Effector memory CD8-positive, alpha-beta T cell (primary cell): Measurements from ENCODE around the gene OR7A5.

Experiments
- ATAC-seq: fragments of 150-1000 bp; cut with Tn5 transposase; replicated peaks from 2 replicates; pipeline ENCODE4 v1.10.0; 2021; ENCODE audit warnings: mild to moderate bottlenecking, moderate library complexity
- DNase-seq, 3 experiments: peaks; one replicate each; pipeline ENCODE4 v3.0.0; 2021
- H3K27ac Mint-ChIP-seq, 2 donors: one replicate each; pipeline ENCODE4 v1.8.0; 2022; ENCODE audit warnings: mild to moderate bottlenecking in 2 of 2, mixed read lengths in 2 of 2, moderate library complexity in 2 of 2
- H3K27me3 Mint-ChIP-seq, 2 donors: one replicate each; pipeline ENCODE4 v1.8.0; 2022; ENCODE audit warnings: mixed read lengths in 2 of 2
- H3K36me3 Mint-ChIP-seq: one replicate; pipeline ENCODE4 v1.8.0; 2022; ENCODE audit warnings: mild to moderate bottlenecking, moderate library complexity, mixed read lengths; ENCODE audit not compliant: insufficient read depth
- H3K4me1 Mint-ChIP-seq, 2 donors: one replicate each; pipeline ENCODE4 v1.8.0; 2022; ENCODE audit warnings: low read depth in 2 of 2, mixed read lengths in 2 of 2
- H3K4me3 Mint-ChIP-seq, 2 donors: one replicate each; pipeline ENCODE4 v1.8.0; 2022; ENCODE audit warnings: mild to moderate bottlenecking in 2 of 2, mixed read lengths in 2 of 2, moderate library complexity in 2 of 2
- H3K9me3 Mint-ChIP-seq, 2 donors: one replicate each; pipeline ENCODE4 v1.8.0; 2022; ENCODE audit warnings: mixed read lengths in 2 of 2
- total RNA-seq, 9 experiments: gene quantifications; one replicate each; lab custom pipeline; 2026; lab: John Stamatoyannopoulos, UW

Gene OR7A5
- total RNA-seq: 0 to 0.07 (median 0) reads per million in 9 experiments

- Mint-ChIP-seq H3K9me3 (no peaks in the 10 kb centered on the region), H3K4me3 (no peak within 1 kb of the TSS), H3K4me1 (no peaks in the 10 kb centered on the region), H3K36me3 (no peaks in the 10 kb centered on the region), H3K27me3 (peaks cover 24 to 55% of the 10 kb centered on the region in 2 donors), H3K27ac (no peak within 1 kb of the TSS)
- DNase-seq (no peak), ATAC-seq (no peak)
These were observed at the start of gene OR7A5, which contains the start of gene OR7C1 for GRCh38 chr19:14835011-14835410. Gene OR7A5, minus strand, starts transcription at chr19:14835185. Its CDS starts 6,944 bp downstream, at chr19:14828241. Gene OR7C1, minus strand, starts transcription at chr19:14835185. Its CDS starts 35,049 bp downstream, at chr19:14800136.

- Mint-ChIP-seq H3K4me3 (no peak overlapping the region), H3K27ac (no peak overlapping the region), H3K9me3 (no peaks in the 10 kb centered on the region), H3K36me3 (no peaks in the 10 kb centered on the region), H3K4me1 (no peaks in the 10 kb centered on the region), H3K27me3 (peaks cover 48 to 69% of the 10 kb centered on the region in 2 donors)
- no peak for ATAC-seq
- DNase-seq: no peak
These were observed 36.7 kb upstream of the OR7A5 start for GRCh38 chr19:14871619-14872230.

- ATAC-seq (no peak), DNase-seq (no peak)
- H3K27ac Mint-ChIP-seq: no peak overlapping the region
- no peaks in the 10 kb centered on the region for H3K36me3 Mint-ChIP-seq
- peaks cover 43 to 74% of the 10 kb centered on the region in 2 donors for H3K27me3 Mint-ChIP-seq
- H3K4me1 Mint-ChIP-seq: no peaks in the 10 kb centered on the region
- no peak overlapping the region for H3K4me3 Mint-ChIP-seq
- H3K9me3 Mint-ChIP-seq: no peaks in the 10 kb centered on the region
These were observed 33.5 kb upstream of the OR7A5 start for GRCh38 chr19:14868497-14868896.

GRCh38 chr19:14848822-14849221, 13.8 kb upstream of the OR7A5 start, which contains the start of gene OR7A10:
Gene OR7A10, minus strand, starts transcription at chr19:14848922. Its CDS starts 7,045 bp downstream, at chr19:14841877.
- DNase-seq (no peak), ATAC-seq (no peak)
- no peaks in the 10 kb centered on the region for H3K4me1 Mint-ChIP-seq
- peaks cover 0 to 2% of the 10 kb centered on the region in 2 donors for H3K9me3 Mint-ChIP-seq
- no peak within 1 kb of the TSS for H3K4me3 Mint-ChIP-seq
- no peak within 1 kb of the TSS for H3K27ac Mint-ChIP-seq
- H3K36me3 Mint-ChIP-seq: no peaks in the 10 kb centered on the region
- peaks cover 49 to 65% of the 10 kb centered on the region in 2 donors for H3K27me3 Mint-ChIP-seq

- no peak for ATAC-seq
- no peaks in the 10 kb centered on the region for H3K4me1 Mint-ChIP-seq
- no peak for DNase-seq
- H3K36me3 Mint-ChIP-seq: no peaks in the 10 kb centered on the region
- H3K27me3 Mint-ChIP-seq: peaks cover 49 to 70% of the 10 kb centered on the region in 2 donors
- peaks cover 0 to 2% of the 10 kb centered on the region in 2 donors for H3K9me3 Mint-ChIP-seq
- no peak overlapping the region for H3K4me3 Mint-ChIP-seq
- no peak overlapping the region for H3K27ac Mint-ChIP-seq
These were observed 8.6 kb upstream of the OR7A5 start for GRCh38 chr19:14843578-14843977.

GRCh38 chr19:14843169-14843568, 8.2 kb upstream of the OR7A5 start:
- Mint-ChIP-seq H3K36me3 (no peaks in the 10 kb centered on the region), H3K27ac (no peak overlapping the region), H3K27me3 (peaks cover 45 to 66% of the 10 kb centered on the region in 2 donors), H3K4me1 (no peaks in the 10 kb centered on the region), H3K4me3 (no peak overlapping the region), H3K9me3 (peaks cover 0 to 2% of the 10 kb centered on the region in 2 donors)
- ATAC-seq (no peak), DNase-seq (no peak)

- Mint-ChIP-seq H3K27me3 (peaks cover 46 to 78% of the 10 kb centered on the region in 2 donors), H3K4me3 (no peak overlapping the region), H3K9me3 (no peaks in the 10 kb centered on the region), H3K27ac (no peak overlapping the region), H3K36me3 (no peaks in the 10 kb centered on the region), H3K4me1 (no peaks in the 10 kb centered on the region)
- ATAC-seq (no peak), DNase-seq (no peak)
These were observed 5.2 kb upstream of the OR7A5 start for GRCh38 chr19:14840206-14840605.

- H3K27me3 Mint-ChIP-seq: peaks cover 32 to 68% of the 10 kb centered on the region in 2 donors
- no peaks in the 10 kb centered on the region for H3K4me1 Mint-ChIP-seq
- no peak overlapping the region for H3K4me3 Mint-ChIP-seq
- ATAC-seq: no peak
- no peaks in the 10 kb centered on the region for H3K36me3 Mint-ChIP-seq
- no peak for DNase-seq
- H3K27ac Mint-ChIP-seq: no peak overlapping the region
- H3K9me3 Mint-ChIP-seq: no peaks in the 10 kb centered on the region
These were observed 2.4 kb upstream of the OR7A5 start for GRCh38 chr19:14837391-14837790.

- H3K36me3 Mint-ChIP-seq: no peaks in the 10 kb centered on the region
- peaks cover 50 to 71% of the 10 kb centered on the region in 2 donors for H3K27me3 Mint-ChIP-seq
- H3K4me1 Mint-ChIP-seq: no peaks in the 10 kb centered on the region
- no peak for DNase-seq
- H3K4me3 Mint-ChIP-seq: no peak overlapping the region
- no peak for ATAC-seq
- no peak overlapping the region for H3K27ac Mint-ChIP-seq
- no peaks in the 10 kb centered on the region for H3K9me3 Mint-ChIP-seq
These were observed 4.3 kb downstream of the OR7A5 start for GRCh38 chr19:14830702-14831101.

GRCh38 chr19:14826006-14826405, 9.0 kb downstream of the OR7A5 start:
- no peaks in the 10 kb centered on the region for H3K9me3 Mint-ChIP-seq
- H3K27ac Mint-ChIP-seq: no peak overlapping the region
- H3K36me3 Mint-ChIP-seq: no peaks in the 10 kb centered on the region
- no peak overlapping the region for H3K4me3 Mint-ChIP-seq
- DNase-seq (no peak), ATAC-seq (no peak)
- H3K27me3 Mint-ChIP-seq: peaks cover 68 to 95% of the 10 kb centered on the region in 2 donors
- H3K4me1 Mint-ChIP-seq: no peaks in the 10 kb centered on the region

GRCh38 chr19:14821937-14822336, 13.0 kb downstream of the OR7A5 start:
- Mint-ChIP-seq H3K36me3 (no peaks in the 10 kb centered on the region), H3K27ac (no peak overlapping the region), H3K9me3 (no peaks in the 10 kb centered on the region), H3K4me1 (no peaks in the 10 kb centered on the region), H3K4me3 (no peak overlapping the region), H3K27me3 (peaks cover 55 to 79% of the 10 kb centered on the region in 2 donors)
- ATAC-seq (no peak), DNase-seq (no peak)

- Mint-ChIP-seq H3K4me3 (no peak overlapping the region), H3K4me1 (no peaks in the 10 kb centered on the region), H3K27me3 (peaks cover 24 to 45% of the 10 kb centered on the region in 2 donors), H3K36me3 (no peaks in the 10 kb centered on the region), H3K27ac (no peak overlapping the region), H3K9me3 (no peaks in the 10 kb centered on the region)
- DNase-seq (no peak), ATAC-seq (no peak)
These were observed 16.4 kb downstream of the OR7A5 start for GRCh38 chr19:14818588-14818987.

GRCh38 chr19:14817052-14817451, 17.9 kb downstream of the OR7A5 start:
- ATAC-seq: no peak
- Mint-ChIP-seq H3K4me3 (no peak overlapping the region), H3K27ac (no peak overlapping the region), H3K9me3 (no peaks in the 10 kb centered on the region), H3K27me3 (peaks cover 16 to 39% of the 10 kb centered on the region in 2 donors), H3K4me1 (no peaks in the 10 kb centered on the region), H3K36me3 (no peaks in the 10 kb centered on the region)
- DNase-seq: no peak

- no peaks in the 10 kb centered on the region for H3K4me1 Mint-ChIP-seq
- peaks cover 6 to 29% of the 10 kb centered on the region in 2 donors for H3K27me3 Mint-ChIP-seq
- H3K36me3 Mint-ChIP-seq: no peaks in the 10 kb centered on the region
- no peaks in the 10 kb centered on the region for H3K9me3 Mint-ChIP-seq
- no peak overlapping the region for H3K27ac Mint-ChIP-seq
- ATAC-seq: no peak
- no peak overlapping the region for H3K4me3 Mint-ChIP-seq
- no peak for DNase-seq
These were observed 19.9 kb downstream of the OR7A5 start for GRCh38 chr19:14814982-14815652.
